HG03439 (cell line): ENCODE data around the gene HIC1.

Experiments used
- ATAC-seq: cut with Tn5 transposase; IDR thresholded peaks from one replicate; pipeline ENCODE4 v1.9.1; 2021; ENCODE audit warnings: mild to moderate bottlenecking, moderate library complexity; ENCODE audit not compliant: unreplicated experiment

The HIC1 gene

DNA sequence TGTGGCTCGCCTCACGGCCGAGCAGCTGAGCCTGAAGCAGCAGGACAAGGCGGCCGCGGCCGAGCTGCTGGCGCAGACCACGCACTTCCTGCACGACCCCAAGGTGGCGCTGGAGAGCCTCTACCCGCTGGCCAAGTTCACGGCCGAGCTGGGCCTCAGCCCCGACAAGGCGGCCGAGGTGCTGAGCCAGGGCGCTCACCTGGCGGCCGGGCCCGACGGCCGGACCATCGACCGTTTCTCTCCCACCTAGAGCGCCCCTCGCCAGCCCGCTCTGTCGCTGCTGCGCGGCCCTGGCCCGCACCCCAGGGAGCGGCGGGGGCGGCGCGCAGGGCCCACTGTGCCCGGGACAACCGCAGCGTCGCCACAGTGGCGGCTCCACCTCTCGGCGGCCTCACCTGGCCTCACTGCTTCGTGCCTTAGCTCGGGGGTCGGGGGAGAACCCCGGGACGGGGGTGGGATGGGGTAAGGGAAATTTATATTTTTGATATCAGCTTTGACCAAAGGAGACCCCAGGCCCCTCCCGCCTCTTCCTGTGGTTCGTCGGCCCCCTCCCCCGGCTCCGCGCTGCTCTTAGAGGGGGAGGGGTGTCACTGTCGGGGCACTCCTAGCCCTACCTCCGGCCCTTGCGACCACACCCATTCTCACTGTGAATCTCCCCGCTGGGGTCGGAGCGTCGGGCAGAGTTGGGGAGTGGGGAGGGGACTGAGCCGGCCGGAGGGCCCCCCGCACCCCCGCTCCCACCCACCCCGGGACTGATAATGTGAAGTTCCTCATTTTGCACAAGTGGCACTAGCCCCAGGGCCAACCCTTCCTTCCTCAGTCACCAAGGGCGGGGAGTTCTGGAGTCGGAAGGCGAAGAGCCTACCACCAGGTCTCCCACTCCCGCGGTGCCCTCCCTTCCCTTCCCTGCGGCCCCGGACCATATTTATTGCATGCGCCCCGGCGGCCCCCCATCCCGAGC, 4.0 kb downstream of the HIC1 start:
- ATAC-seq, result no peak

DNA sequence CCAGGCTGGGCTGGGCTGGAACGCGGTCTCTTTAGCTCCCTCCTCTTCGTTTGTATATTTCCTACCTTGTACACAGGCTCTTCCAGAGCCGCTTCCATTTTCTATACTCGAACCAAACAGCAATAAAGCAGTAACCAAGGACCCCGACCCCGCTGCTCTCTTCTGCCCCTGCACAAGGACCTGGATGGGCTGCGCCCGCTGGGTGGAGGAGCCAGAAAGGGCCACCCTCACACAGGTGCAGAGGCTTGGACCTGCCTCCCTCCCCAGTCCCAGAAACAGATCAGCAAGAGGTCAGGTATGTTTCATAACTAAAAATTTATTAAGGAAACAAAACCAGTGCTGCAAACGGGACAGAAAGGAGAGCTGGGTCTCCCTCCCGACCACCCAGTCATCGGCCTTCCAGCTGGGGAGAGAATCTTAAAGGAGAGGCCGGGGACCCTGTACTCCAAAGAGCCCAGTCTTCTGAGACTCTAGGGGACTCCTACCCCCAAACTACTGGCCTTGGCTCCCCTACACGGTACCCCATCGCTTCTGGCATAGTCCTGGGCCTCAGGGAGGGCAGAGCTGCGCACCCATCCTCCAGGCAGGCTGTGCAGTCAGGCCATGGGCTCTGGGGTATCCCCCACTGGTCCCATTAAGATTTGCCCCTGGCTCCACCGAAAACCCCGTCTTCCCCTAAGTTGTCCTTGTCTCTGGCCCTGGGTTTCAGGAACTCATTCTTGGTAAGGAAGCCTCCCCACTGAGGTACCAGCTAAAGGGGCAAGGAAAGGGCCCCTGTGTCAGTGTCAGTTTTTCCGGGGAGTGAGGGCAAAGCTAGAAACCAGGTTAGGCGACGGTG, 4.9 kb downstream of the HIC1 start:
- ATAC-seq, result no peak

DNA sequence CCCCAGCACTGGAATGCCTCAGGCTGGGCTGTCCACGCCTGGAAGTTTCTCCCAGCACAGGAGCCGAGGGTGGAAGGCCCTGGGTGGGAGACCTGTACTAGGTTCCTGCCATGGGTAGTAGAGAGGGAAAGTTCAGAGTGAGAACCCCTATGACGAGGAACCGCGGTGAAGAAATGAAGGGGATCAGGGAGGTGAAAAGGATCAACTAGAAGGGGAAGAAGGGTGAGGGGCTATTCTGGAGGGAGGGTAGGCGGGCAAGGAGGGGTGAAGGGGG, 5.4 kb downstream of the HIC1 start:
- no peak for ATAC-seq

DNA sequence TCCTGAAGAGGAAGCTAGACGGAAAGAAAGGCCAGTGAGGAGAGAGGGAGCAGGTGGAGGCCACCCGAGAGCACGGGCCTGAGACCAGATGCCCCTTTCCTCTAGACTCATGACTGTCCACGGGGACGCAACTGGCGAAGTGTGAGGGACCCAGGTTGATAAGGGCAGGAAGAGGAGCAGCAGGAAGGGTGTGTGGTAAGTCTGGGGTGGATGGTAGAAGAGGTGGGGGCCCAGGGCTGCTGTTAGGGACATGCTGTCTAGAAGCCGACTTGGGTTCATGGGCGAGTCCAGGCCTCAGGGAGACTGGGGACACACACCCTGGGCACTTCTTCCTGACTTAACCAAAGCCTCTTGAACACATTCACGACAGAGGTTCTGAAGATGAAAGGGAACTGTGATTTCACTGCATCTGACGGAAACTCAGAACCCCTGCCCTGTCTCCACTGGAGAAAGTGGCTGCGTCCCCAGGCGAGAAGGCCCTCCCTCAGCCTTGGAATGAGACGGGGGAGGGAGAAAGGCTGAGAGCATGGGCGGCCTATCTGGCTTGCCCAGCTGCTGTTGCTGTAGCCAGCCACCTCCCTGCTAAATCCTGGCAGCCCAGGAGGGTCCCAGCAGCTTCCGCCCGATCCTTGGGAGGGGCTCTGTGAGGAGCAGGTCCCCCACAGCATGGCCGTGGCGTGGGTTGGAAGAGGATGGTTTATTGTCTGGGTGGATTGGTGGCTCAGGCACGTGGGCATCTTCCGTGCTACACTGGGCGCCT, 6.0 kb downstream of the HIC1 start:
- no peak for ATAC-seq

DNA sequence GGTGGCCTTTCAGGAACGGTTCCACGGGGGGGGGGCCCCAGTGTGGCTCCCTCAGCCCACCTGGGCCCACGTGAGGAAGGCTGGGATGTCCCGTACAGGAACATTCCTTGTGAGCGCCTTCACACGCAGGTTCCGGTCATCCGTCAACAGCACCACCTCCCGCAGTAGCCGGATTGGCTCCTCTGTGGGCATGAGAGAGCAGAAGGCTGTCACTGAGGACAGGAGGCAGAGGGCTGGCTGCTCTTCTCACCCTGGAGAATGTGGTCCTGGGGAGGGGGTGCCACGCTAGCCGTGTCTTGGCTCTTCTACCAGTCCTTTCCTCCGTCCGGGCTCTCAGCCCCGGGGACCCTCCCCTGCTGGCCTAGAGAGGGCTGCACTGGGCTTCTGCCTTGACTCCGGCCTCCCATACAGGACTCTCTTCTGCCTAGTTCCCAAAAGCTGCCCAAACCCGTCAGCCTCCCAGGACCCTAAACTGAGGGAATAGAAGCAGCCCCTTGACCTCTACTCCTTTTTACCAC, 6.6 kb downstream of the HIC1 start:
- no peak for ATAC-seq

DNA sequence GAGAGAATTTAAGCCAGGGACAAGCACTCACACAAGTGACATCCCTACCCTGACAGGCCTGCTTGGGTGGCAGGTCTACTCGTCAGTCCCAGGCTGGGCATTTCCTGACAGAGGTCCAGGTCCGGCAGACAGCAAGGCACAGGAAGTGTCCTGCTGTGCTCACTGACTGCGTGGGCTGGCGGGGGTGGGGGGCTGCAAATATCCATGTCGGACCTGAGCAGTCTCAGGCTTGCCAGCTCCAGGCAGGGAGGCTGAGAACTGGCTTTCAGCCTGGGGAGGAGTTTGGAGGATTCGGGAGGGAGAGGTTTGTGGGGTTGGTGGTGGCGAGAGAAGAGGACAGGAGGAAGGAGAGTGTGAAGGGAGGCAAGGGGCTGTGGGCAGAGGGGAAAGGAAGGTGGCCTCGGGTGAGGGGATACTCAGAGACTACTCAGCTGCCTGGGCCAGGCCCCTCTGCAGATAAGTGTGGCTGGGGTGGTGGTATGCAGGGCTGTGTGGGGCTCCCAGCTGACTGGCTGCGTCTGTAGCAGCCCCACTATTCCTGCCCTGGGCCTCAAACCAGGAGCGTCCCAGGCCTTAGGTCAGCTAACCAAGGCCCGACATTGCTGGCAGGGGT, 7.8 kb downstream of the HIC1 start:
- ATAC-seq, result no peak

DNA sequence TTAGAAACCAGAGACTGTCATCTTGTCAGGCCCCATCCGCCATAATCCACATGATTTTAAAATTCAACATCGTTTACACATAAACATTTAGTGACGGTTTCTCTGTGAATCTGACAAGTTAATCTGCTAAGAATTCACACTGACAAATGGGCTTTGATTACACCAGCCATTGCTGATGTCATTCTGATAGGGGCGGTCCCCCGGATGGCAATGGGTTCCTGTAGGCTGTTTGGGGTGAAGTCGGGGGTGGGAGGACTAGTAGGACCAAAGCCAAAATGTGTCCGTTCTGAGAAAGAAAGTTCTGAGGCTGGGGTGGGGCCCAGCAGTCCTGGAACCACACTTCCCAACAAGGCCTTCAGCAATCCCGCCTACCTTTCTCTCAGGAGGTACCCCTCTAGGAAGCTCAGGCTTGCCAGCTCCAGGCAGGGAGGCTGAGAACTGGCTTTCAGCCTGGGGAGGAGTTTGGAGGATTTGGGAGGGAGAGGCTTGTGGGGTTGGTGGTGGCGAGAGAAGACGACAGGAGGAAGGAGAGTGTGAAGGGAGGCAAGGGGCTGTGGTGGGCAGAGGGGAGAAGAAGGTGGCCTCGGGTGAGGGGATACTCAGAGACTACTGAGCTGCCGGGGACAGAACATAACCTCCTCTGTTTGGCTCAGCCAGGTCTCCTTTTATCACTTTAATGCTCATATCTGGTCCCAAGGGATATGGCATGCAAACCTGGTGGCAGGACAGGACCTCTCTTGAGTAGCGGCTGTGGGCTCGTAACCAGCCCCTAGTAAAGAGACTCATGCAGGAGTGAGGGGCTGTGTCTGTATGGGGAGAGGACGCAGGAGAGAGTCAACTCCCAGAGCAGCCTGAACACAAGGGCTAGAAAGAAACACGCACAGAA, 8.6 kb downstream of the HIC1 start:
- no peak for ATAC-seq

DNA sequence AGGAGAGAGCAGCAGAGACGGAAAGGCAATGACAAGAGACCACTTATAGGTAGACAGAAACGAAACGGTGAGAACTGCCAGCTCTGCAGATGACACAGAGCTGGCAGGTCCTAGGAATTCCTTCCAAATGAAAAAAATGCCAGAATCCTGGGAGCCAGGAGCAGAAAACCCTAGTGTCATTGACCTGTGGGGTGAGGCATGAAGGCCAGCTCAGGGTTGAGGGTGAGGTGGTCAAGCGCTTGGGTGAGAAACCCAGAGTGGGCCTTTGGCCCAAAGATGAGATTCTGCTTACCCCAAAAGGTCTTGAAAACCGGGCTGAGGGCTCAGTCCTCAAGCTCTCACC, 9.2 kb downstream of the HIC1 start:
- no peak for ATAC-seq

DNA sequence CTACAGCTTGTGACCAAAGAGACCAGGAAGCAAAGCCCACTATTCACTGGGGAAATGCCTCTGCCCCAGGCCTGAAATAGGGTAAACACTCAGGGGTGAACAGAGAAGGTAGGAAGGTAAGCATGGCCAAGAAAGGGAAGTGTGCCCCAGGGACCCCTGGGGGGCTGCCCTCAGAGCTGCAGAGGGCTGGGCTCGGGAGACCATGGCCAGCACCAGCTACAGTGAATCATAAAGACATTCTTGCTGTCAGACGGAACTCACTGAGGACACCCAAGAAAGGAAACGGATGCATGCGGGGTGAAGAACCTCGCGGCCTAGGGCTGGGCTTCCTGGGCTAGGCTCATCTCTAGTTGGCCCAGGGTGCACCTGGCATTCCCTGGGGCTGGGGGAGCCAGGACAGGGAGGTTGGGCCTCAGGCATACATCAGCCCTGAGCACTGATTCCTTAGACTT, 9.6 kb downstream of the HIC1 start:
- ATAC-seq, result no peak

DNA sequence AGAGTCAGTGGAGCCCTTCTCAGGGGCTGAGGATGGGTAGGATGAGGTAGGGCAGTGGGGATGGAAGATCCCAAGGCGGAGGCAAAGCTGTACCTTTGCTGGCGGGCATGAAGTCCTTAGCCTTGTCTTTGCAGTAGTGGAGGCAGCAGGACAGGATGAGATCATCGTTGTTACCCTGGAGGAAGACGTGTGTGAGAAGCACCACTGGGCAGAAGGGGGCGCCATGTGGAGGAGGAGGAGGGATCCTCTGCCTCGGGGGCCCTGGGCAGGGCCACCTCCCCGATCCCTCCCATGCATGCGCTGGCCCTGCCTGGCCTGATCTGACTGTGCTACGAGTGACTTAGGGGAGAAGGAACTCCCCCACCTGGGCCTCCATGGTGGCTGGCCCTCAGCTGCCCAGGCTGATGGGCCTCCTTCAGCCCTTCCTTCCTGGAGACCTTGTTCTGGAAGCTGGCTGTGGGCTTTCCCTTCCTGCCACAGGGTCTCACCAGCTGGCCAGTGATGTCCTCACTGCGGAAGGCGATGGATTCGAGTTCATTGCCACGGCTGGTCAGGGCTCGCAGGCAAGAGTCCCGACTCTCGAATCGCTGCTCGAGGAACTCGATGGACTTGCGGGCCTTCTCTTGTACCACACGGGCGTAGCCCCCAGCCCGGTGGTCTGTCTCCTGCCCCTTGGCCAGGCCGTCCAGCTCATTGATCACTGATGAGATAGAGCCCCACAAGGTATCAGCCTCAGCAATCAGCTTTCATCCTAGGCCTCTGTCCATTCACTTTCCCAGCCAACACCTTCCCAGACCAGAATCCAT, 10.3 kb downstream of the HIC1 start:
- no peak for ATAC-seq

DNA sequence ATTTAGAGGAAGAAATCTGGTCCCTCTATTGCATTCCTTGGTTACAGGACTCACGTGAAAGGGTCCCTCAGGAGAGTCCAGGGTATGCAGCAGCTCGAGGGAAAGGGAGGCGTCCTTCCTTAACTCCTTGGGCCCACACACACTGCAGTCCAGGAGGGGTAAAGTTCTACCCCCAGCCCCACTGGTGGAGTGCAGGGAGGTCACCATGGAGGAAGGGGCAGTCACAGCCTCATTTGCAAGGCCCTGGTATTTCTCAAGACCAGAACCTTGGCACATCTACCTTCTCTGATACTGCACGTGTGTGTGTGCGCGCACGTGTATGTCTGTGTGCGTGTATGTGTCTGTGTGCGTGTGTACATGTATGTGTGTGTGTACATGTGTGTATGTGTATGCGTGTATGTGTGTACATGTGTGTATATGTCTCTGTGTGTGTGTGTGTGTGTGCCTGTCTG, 11.1 kb downstream of the HIC1 start:
- no peak for ATAC-seq

DNA sequence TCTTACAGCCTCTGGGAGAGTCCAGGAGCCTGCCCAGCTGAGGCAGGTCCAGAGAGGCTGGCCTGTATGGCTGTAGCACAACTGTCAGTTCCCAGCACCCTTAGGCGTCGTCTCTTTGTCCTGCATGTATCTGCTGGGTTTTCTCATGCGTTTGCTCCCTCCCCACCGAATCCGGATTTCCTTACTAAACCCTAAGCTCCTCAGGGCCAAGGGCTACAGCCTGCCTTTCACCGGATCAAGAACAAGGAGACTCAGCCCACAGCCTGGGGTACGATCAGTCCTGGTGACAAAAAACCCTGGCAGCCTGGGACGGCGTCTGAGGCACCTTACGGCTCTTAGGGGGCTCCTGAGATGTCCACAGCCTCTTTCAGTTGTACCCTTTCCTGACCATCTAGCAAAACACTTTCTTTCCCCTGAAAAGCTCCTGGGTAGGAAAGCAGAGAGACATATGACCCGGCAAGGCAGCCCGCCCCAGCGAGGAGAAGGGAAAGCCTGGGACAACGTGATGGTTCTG, 12.2 kb downstream of the HIC1 start:
- ATAC-seq, result no peak

DNA sequence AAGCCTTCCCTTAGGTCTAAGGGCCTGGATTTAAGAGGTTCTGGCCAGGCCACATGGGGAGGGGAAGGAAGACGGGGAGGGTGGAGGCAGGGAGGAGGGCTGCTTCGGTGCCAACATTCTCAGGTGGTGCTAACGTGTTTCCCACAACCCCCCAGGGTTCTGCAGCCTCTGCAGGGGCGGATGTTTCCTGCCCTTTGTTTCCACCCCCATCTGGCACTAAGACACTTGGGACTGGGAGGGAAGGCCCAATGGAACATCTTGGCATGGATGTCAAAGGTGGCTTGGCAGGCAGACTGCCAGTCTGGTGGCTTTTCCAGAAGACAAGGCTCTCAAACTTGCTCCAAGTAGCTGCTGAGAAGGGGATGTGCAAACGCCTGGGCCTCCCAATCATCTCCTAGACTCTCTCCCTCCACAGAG, 12.7 kb downstream of the HIC1 start:
- ATAC-seq, result no peak

DNA sequence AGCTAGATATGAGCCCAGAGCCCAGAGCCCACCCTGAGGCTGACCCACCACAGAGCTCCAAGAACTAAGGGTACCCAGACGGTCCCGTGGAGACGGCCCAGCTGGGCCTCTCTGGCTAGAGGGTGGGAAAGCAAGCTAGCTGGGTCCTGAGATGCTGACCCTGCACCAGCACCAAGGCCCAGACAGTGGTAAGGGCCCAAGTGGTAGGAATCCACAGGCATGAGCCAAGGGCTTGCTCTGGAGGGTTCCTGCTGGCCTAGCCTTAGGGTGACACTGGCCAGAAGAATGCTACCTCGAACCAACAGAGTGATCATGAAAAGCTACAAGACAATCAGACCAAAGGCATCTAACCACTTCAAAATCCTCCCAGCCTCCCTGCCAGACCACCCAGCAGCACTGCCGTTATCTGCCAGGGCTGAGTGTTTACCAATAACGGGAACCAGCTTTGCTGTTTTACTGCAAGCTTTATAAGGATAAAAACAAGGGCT, 13.2 kb downstream of the HIC1 start:
- no peak for ATAC-seq

DNA sequence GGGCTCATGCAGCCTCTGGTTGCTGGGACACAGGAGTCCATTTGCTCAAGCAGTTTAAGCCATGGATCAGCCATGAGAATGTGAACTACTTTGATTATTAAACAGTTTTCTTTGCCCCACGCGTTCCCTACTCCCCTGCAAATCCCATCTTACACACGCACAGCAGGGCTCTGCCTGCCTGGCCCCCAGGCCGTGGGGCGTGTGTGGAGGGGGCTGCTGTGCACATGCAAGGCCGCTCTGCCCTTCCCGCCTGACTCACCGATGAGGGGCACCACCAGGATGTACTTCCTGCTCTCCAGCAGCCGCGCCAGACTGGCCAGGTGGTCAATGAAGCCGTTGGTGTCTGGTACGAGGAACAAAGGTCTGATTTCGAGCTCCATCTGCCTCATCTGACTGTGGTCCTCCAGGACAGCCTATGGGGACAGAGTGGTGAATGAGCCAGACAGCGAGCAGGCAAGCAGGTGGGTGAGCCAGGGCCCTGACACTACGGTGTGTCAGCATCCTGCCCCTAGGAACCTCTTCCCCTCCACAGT, 13.7 kb downstream of the HIC1 start:
- ATAC-seq, result no peak

DNA sequence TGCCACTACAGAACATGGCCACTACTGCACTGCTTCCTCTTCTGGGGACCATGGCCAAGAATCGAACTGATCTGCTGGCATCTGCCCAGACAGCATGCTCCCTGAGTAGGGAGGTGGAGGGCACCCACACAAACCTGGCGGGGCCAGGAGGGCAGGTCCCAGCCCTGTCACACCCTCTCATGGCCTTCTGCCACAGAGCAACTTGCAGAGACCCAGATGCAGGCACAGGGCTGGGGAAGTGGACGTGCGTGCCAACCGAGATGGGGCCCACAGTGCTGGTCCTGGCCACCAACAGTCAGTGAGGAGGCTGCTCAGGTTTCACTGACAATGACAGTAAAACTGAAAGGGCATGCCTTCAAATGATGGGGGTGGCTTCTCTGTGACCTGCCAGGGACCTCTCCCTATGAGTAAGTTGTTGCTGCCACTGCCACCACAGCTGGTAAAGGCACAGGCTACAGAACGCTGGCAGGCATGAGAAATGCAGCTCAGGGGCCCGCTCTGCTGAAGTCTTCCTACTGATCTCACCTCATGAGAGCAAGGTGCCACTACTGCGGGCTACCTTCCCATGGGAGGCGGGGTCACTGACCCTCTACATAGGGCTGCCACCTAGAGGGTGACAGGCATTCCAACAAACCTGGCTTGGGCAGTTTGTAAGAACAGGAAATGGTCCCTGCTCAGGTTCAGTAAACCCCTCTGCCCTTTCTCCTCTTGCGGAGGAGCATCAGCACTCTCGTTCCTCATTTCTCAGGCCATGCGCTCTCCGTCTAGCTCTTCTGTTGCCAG, 15.5 kb downstream of the HIC1 start:
- peak; percentile 85 for ATAC-seq

DNA sequence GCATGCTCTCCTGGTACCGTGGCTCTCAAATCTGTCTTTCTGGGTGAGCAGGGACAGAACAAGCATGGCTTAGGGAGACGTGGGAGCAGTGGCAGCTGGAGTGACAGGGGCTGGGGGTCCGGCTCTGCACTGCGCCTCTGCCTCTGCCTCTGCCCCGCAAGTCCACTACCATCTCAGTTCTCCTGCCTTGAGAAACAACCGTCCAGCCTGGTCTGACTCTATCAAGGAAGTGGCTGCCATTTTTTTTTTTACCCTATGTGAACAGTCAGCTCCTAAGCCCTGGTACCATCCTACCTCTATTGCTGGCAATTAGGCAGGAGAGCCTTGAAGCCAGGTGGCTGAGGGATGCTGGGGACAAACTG, 16.1 kb downstream of the HIC1 start:
- no peak for ATAC-seq
